ENCODE results near the gene ATG9B. TPM values are rescaled to one million over a fixed set of nuclear protein-coding genes. Genes with fewer than 3 reads are reported as not detected.
A peak's percentile ranks its signal among the peaks of the same experiment; 100 is the strongest.

Gene ATG9B
- total and polyA plus RNA-seq, 3 experiments from 2014 or later: 3.8 to 15.4 (median 4.2) TPM

GRCh38 chr7:151066273-151066974 lies 42.1 kb upstream of the ATG9B start:
- Histone ChIP-seq H3K9me3 (ENCODE audit: low read length) (no peaks in the 10 kb centered on the region), H3K27ac (ENCODE audit: low read depth, low read length) (no peak overlapping the region), H3K36me3 (ENCODE audit: insufficient read depth, low read length) (peaks cover 11% of the 10 kb centered on the region), H3K4me3 (ENCODE audit: low read length) (no peak overlapping the region), H3K27me3 (ENCODE audit: insufficient read depth, low read length, poor library complexity, severe bottlenecking) (no peaks in the 10 kb centered on the region), H3K4me1 (ENCODE audit: insufficient read depth, low read length) (peaks cover under 1% of the 10 kb centered on the region)
- no peaks in the 10 kb centered on the region for H3K9me3 Mint-ChIP-seq
- no peak overlapping the region for H3K4me3 Mint-ChIP-seq
- H3K36me3 Mint-ChIP-seq: peaks cover 3 to 66% (median 4%) of the 10 kb centered on the region in 3 donors
- ChIA-PET CTCF (no interaction called here), POLR2A (interaction anchor here (0.8 kb wide), 1 partner anchor 17 kb away, joined by 3 read pairs; the partner anchor contains the start of gene TMUB1)
- H3K27me3 Mint-ChIP-seq: no peaks in the 10 kb centered on the region
- DNase-seq: no peak
- H3K4me1 Mint-ChIP-seq: peaks cover 1 to 7% (median 5%) of the 10 kb centered on the region in 3 donors
- H3K27ac Mint-ChIP-seq: peak overlapping the region in 1 of 8 donors; percentile 57

- Histone ChIP-seq H3K27ac (ENCODE audit: low read depth, low read length) (no peak overlapping the region), H3K36me3 (ENCODE audit: insufficient read depth, low read length) (peaks cover 11% of the 10 kb centered on the region), H3K4me3 (ENCODE audit: low read length) (no peak overlapping the region), H3K27me3 (ENCODE audit: insufficient read depth, low read length, poor library complexity, severe bottlenecking) (no peaks in the 10 kb centered on the region), H3K4me1 (ENCODE audit: insufficient read depth, low read length) (peaks cover 10% of the 10 kb centered on the region), H3K9me3 (ENCODE audit: low read length) (no peaks in the 10 kb centered on the region)
- Mint-ChIP-seq H3K4me1 (peaks cover 7 to 16% (median 13%) of the 10 kb centered on the region in 3 donors), H3K4me3 (no peak overlapping the region), H3K27ac (peak overlapping the region in 3 of 8 donors; percentile 17 to 84 (median 77)), H3K9me3 (no peaks in the 10 kb centered on the region), H3K27me3 (no peaks in the 10 kb centered on the region), H3K36me3 (peaks cover 3 to 59% (median 4%) of the 10 kb centered on the region in 3 donors)
- no peak for DNase-seq
- POLR2A ChIA-PET: no interaction called here
- CTCF ChIA-PET: no interaction called here
These were observed 41.2 kb upstream of the ATG9B start for GRCh38 chr7:151065516-151065915.

DNA sequence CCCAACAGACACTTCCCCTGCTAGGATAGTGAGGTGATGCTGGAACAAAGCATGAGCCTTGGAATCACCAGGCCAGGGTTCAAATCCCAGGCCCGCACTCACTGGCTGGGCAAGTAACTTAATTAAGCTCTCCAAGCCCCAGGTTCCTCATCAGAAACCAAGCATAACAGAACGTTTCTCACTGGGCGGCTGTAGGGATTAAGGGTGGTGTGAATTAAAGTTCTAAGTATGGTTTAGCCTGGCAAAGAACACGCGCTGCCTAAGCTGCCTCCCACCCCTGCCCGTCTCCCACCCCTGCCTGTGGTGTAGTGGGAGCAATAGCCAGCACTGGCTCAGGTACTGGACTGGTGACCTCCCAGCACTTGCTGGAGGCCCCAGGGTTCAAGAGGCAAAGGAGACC lies 40.7 kb upstream of the ATG9B start:
- no peaks in the 10 kb centered on the region for H3K27me3 ChIP-seq (ENCODE audit: insufficient read depth, low read length, poor library complexity, severe bottlenecking)
- H3K27ac ChIP-seq (ENCODE audit: low read depth, low read length): no peak overlapping the region
- no peak for DNase-seq
- ChIA-PET POLR2A (no interaction called here), CTCF (no interaction called here)
- Mint-ChIP-seq H3K36me3 (peaks cover 3 to 54% (median 4%) of the 10 kb centered on the region in 3 donors), H3K27me3 (no peaks in the 10 kb centered on the region), H3K4me3 (no peak overlapping the region), H3K4me1 (peaks cover 10 to 22% (median 17%) of the 10 kb centered on the region in 3 donors), H3K9me3 (no peaks in the 10 kb centered on the region), H3K27ac (no peak overlapping the region)
- no peaks in the 10 kb centered on the region for H3K9me3 ChIP-seq (ENCODE audit: low read length)
- no peak overlapping the region for H3K4me3 ChIP-seq (ENCODE audit: low read length)
- H3K4me1 ChIP-seq (ENCODE audit: insufficient read depth, low read length): peaks cover 15% of the 10 kb centered on the region
- H3K36me3 ChIP-seq (ENCODE audit: insufficient read depth, low read length): peaks cover 11% of the 10 kb centered on the region

- ChIA-PET POLR2A (no interaction called here), CTCF (no interaction called here)
- no peak overlapping the region for H3K4me3 ChIP-seq (ENCODE audit: low read length)
- no peak overlapping the region for H3K4me3 Mint-ChIP-seq
- DNase-seq: no peak
- H3K27ac Mint-ChIP-seq: peak overlapping the region in 1 of 8 donors; percentile 10
- H3K9me3 Mint-ChIP-seq: no peaks in the 10 kb centered on the region
- no peaks in the 10 kb centered on the region for H3K9me3 ChIP-seq (ENCODE audit: low read length)
- H3K4me1 Mint-ChIP-seq: peaks cover 10 to 22% (median 17%) of the 10 kb centered on the region in 3 donors
- peaks cover 11% of the 10 kb centered on the region for H3K36me3 ChIP-seq (ENCODE audit: insufficient read depth, low read length)
- H3K4me1 ChIP-seq (ENCODE audit: insufficient read depth, low read length): peaks cover 15% of the 10 kb centered on the region
- H3K36me3 Mint-ChIP-seq: peaks cover 3 to 48% (median 4%) of the 10 kb centered on the region in 3 donors
- no peaks in the 10 kb centered on the region for H3K27me3 Mint-ChIP-seq
- no peak overlapping the region for H3K27ac ChIP-seq (ENCODE audit: low read depth, low read length)
- H3K27me3 ChIP-seq (ENCODE audit: insufficient read depth, low read length, poor library complexity, severe bottlenecking): no peaks in the 10 kb centered on the region
These were observed 40.2 kb upstream of the ATG9B start for GRCh38 chr7:151064454-151064853.

- H3K4me1 ChIP-seq (ENCODE audit: insufficient read depth, low read length): peaks cover 26% of the 10 kb centered on the region
- ChIA-PET POLR2A (no interaction called here), CTCF (interaction anchor here (3.8 kb wide), 1 partner anchor 47 kb away, joined by 19 read pairs; no protein-coding TSS in a partner anchor)
- no peaks in the 10 kb centered on the region for H3K27me3 ChIP-seq (ENCODE audit: insufficient read depth, low read length, poor library complexity, severe bottlenecking)
- peak overlapping the region in 2 of 7 donors; percentile 37 to 56 for H3K4me3 Mint-ChIP-seq
- H3K27ac Mint-ChIP-seq: no peak overlapping the region
- no peak overlapping the region for H3K27ac ChIP-seq (ENCODE audit: low read depth, low read length)
- no peaks in the 10 kb centered on the region for H3K27me3 Mint-ChIP-seq
- H3K4me1 Mint-ChIP-seq: peaks cover 17 to 32% (median 26%) of the 10 kb centered on the region in 3 donors
- H3K36me3 ChIP-seq (ENCODE audit: insufficient read depth, low read length): peaks cover 11% of the 10 kb centered on the region
- no peaks in the 10 kb centered on the region for H3K9me3 Mint-ChIP-seq
- no peak overlapping the region for H3K4me3 ChIP-seq (ENCODE audit: low read length)
- H3K9me3 ChIP-seq (ENCODE audit: low read length): no peaks in the 10 kb centered on the region
- no peak for DNase-seq
- peaks cover 0 to 45% (median 0%) of the 10 kb centered on the region in 3 donors for H3K36me3 Mint-ChIP-seq
These were observed 38.9 kb upstream of the ATG9B start for GRCh38 chr7:151063212-151063561.

DNA sequence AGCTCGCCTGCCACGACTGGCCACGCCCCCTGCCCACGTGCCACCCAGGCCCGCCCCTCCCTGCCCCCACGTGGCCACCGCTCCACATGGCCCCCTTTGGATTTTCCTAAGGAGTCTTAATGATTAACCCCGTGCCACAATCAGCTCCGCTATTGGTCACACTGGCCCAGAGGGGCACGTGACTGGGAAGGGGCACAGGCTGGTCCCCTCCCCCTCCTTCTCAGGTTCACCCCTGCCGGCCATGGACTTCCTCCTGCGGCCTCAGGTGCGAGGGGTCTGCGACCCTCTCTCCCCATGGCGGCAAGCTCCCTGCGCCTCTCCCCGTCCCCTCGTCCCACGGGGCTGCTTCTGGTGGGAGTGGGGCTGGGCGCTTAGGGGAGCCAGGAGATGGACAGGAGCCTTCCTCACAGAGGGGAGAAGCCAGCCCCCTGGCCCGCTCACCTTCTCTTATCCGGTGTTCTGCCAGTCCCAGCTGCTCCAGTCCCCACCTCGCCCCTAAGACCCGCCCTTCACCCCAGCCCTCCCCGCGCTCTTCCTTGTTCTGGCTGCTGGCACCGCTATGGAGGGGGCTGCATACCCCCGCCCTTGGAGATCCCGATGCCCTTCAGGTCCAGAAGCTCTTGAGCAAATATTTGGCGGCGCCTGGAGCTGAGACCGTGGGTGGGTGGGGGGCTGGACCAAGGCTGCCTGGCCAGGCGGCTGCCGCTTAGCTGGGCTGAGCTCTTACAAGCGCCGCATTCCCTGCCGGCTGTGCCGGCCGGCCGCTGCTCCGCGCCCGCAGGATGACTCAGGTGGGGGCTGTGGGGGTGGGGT lies 38.3 kb upstream of the ATG9B start:
- H3K27me3 Mint-ChIP-seq: no peaks in the 10 kb centered on the region
- H3K27me3 ChIP-seq (ENCODE audit: insufficient read depth, low read length, poor library complexity, severe bottlenecking): no peaks in the 10 kb centered on the region
- CTCF ChIA-PET: interaction anchor here (3.8 kb wide), 1 partner anchor 48 kb away, joined by 19 read pairs; no protein-coding TSS in a partner anchor
- no peak for DNase-seq
- H3K9me3 Mint-ChIP-seq: no peaks in the 10 kb centered on the region
- no peaks in the 10 kb centered on the region for H3K9me3 ChIP-seq (ENCODE audit: low read length)
- peaks cover 11% of the 10 kb centered on the region for H3K36me3 ChIP-seq (ENCODE audit: insufficient read depth, low read length)
- no peak overlapping the region for H3K4me3 ChIP-seq (ENCODE audit: low read length)
- H3K4me1 ChIP-seq (ENCODE audit: insufficient read depth, low read length): peaks cover 27% of the 10 kb centered on the region
- H3K27ac ChIP-seq (ENCODE audit: low read depth, low read length): peak overlapping the region; percentile 91
- H3K4me1 Mint-ChIP-seq: peaks cover 17 to 36% (median 27%) of the 10 kb centered on the region in 3 donors
- no peak overlapping the region for H3K27ac Mint-ChIP-seq
- peaks cover 0 to 41% (median 0%) of the 10 kb centered on the region in 3 donors for H3K36me3 Mint-ChIP-seq
- H3K4me3 Mint-ChIP-seq: no peak overlapping the region
- POLR2A ChIA-PET: interaction anchor here (0.6 kb wide), 1 partner anchor 44 kb away, joined by 3 read pairs; no protein-coding TSS in a partner anchor

DNA sequence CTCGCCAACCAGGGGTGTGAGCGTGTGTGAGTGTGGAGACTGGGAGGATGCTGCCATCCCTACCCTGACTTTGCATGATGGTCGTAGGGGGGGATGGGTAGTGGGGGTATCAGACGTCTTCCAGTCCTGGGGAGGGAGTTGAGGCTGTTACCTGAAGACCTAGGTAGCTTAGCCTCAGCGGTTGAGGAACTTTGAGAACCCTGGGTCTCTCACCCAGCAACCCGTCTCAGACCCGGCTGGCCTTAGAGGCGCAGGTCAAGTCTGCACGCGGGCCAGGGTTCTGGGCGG lies 37.8 kb upstream of the ATG9B start:
- peaks cover 0 to 37% (median 0%) of the 10 kb centered on the region in 3 donors for H3K36me3 Mint-ChIP-seq
- no peak for DNase-seq
- peak overlapping the region in 3 of 7 donors; percentile 45 to 77 (median 65) for H3K4me3 Mint-ChIP-seq
- H3K27me3 Mint-ChIP-seq: no peaks in the 10 kb centered on the region
- Histone ChIP-seq H3K27me3 (ENCODE audit: insufficient read depth, low read length, poor library complexity, severe bottlenecking) (no peaks in the 10 kb centered on the region), H3K27ac (ENCODE audit: low read depth, low read length) (peak overlapping the region; percentile 91), H3K36me3 (ENCODE audit: insufficient read depth, low read length) (peaks cover 11% of the 10 kb centered on the region), H3K9me3 (ENCODE audit: low read length) (no peaks in the 10 kb centered on the region), H3K4me3 (ENCODE audit: low read length) (no peak overlapping the region), H3K4me1 (ENCODE audit: insufficient read depth, low read length) (peaks cover 32% of the 10 kb centered on the region)
- peaks cover 22 to 41% (median 32%) of the 10 kb centered on the region in 3 donors for H3K4me1 Mint-ChIP-seq
- POLR2A ChIA-PET: no interaction called here
- CTCF ChIA-PET: interaction anchor here (0.9 to 3.8 kb wide), 2 partner anchors 44 to 49 kb away, joined by 4 to 19 read pairs; no protein-coding TSS in a partner anchor
- no peak overlapping the region for H3K27ac Mint-ChIP-seq
- no peaks in the 10 kb centered on the region for H3K9me3 Mint-ChIP-seq
